Measurements from ENCODE around the gene COMT.

The COMT gene

DNA sequence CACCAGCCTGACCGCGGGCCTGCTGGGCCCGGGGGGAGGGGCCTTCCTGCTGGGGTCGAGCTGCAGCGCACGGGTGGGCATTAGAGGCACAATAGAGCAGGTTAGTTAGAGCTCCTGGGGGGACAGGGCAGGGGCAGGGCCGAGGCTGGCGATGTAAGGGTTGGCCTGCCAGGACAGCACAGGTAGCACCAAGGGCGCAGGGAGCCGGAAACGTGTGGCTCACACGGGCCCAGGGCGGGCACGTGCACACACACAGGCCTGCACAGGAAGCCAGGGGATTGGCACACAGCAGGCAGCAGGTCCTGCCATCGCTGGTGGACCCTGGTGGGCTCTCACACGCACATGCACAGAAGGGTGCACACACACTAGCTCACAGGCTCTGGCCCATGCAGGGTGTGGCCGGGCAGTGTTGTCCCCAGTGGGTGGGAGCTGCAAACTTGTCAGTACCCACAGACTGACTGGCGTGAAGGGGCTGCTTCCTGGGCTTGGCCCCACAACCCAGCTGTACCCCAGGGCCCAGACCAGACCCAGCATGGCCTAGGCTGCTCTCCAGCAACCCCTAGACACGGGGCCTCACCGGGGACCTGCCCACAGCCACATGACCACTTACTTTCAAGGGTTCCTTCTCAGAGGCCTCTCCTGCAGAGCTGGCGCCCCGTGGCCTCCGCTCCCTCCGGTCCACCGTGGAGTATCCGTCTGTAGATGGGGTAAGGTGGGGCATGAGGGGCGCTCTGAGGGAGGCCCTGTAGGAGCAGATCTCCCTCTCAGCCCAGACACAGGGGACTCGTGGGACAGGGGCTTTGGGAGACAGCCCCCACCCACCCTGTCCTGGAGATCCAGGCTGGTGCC, 29.9 kb downstream of the COMT start:
- DNase-seq, result no peak

DNA sequence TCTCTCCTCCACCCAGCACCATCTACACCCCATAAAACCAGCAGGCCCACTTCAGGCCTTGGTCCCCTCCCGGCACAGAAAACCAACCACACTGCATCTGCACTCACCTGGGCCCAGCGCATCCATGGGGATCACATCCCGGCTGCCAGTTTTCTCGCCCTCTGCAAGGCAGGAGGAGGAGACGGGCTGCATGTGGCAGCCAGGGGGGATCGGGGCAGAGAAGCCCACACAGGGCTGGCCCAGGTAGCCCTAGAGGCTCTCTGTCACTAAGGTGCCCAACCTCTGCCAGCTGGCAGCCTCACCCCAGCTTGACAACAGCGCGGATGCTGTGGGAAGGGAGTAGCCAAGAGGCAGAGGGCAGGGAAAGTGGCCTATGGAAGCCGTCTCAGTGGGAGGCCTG, 30.7 kb downstream of the COMT start:
- DNase-seq, result no peak

DNA sequence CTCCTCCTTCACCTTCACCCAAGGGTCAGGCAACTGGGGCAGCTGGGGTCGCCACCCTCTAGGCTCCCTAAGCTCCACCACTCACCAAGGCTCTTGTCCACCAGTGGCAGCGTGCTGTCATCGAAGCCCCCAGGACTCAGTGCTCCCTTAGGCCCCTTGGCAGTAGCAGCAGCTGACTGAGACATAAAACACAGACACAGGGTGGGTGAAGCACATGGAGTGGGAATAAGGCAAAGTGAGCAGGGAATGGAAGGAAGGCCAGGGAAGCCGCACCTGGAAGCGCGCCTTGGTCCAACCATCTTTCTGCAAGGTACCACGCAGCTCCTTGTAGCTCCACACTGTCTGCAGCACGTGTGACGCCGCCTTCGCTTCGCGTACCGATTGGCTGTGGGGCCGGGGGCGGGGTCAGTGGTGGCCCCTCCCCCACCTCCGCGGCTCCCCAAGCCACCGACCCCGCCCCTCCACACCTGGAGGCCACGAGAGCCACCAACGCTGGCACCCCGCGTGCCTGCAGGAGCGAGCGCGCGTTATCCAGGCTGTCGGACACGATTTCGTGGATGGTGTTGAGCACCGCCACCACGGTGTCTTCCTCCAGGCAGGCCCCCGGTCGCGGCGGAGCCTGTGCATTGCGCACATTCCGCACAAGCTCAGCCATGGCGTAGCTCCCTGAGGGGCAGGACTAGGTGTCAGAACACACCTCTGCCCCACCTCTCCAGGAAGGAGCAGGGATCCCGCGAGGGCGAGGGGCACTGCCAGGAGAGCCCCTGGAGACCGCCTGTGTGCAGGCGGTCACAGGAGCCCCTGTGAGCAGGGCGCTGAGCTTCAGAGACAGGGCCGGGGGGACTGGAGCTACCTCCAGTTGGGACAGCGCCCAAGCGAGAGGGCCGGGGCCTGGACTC, 31.3 kb downstream of the COMT start:
- DNase-seq, result no peak

DNA sequence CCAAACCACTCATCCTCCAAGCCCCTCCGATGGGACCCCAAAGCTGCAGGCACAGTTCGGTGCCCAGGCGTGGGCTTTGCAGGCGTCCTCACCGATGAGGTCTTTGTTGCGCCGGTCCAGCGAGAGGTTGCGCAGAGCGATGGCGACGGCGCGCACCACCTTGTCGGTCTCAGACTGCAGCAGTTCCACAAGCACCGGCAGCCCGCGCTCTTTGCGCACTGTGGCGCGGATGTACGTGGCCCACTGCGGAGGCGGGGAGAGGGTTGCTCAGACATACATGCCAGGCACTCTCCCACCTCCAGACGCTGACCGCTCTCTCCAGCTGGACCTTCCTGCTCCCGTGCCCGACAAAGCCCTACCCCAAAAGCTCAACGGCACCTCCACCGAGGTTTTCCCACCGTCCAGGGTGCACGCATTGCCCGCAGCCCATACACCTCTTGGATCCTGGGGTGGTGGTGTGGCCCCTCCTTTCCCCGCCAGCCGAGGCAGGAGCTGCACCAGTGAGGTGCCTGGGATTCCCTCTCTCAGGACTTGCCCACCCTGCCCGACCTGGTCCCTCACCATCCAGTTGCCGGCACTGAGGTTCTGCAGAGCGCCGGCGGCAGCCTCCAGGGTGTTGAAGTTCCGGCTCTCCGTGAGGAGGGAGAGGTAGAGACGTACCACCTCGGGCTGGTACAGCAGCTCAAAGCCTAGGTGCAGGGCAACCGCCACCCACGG, 32.1 kb downstream of the COMT start:
- DNase-seq, result no peak

DNA sequence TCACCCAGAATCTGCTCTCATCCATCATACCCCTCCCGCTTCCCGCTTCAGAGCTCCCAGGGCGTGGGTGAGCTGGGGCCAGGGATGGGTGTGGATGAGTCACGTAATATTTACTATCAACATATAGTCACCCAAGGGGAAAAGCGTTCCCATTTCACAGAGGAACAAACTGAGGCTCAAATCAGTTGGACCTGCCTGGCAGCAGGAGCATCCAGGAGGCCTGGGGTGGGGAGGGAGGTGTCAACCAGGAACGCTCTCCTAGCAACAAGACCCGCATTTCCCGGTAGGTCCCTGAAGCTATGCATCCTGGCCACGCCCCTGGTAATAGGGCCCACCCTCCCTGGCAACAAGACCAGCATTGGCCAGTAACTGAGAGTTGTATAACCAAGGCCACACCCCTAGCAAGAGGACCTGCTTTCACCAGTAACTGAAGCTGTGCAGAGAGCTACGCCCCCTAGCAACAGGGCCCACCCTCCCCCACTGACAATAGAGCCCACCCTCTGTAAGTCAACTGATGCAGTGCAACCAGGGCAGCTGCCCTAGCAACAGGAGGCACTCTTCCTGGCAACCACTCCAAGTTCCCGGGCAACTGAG, 32.8 kb downstream of the COMT start:
- DNase-seq, result peak; percentile 90

DNA sequence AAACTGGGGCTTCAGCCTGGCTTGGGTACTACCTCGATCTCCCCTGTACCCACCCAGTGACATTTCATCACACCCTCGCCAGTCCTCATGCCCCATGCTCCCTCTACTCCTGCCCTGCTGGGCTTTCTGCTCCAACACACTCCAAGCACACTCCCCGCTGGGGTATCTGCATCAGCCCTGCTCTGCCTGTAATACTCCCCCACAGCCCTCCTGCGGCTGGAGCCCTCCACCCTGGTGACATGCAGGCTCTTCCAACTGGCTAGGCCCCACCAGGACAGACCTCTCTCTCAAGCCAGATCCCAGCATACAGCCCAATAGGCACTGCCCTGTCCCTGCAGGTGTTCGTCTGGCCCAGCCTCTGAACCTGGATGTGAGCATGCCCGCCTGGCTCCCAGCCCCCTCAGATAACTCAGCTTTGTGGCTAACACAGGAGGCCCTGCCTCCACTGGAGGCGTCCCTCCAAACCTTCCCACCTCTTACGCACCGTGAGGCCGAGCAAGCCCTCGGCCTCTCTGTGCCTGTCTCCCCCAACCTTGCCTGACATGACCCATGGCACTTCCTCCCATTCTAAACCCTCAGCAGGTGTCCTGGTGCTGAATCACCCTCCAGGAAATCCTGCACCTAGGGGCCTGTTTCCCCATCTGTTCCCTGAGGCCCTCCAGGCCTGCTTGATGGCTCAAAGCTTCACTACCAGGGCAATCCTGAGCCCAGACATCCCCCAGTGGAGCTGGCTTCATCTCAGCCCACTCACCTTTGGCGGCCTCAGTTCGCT, 33.5 kb downstream of the COMT start:
- DNase-seq, result peak; percentile 63

DNA sequence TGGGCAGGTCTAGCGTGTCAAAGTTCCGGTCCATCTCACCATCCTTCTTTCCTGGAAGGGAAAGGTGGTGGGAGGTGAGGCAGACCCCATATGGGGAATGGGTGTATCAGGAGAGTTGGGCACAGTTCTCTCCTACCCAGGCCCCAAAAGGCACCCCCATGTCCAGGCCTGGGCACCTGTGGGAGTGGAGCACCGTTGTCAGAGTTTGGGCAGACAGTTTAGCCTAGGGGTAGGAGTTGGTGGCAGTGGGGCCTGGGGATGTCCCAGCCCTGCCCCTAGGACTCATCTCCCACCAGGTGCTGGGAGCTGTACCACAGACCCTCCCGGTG, 34.1 kb downstream of the COMT start:
- DNase-seq, result no peak

DNA sequence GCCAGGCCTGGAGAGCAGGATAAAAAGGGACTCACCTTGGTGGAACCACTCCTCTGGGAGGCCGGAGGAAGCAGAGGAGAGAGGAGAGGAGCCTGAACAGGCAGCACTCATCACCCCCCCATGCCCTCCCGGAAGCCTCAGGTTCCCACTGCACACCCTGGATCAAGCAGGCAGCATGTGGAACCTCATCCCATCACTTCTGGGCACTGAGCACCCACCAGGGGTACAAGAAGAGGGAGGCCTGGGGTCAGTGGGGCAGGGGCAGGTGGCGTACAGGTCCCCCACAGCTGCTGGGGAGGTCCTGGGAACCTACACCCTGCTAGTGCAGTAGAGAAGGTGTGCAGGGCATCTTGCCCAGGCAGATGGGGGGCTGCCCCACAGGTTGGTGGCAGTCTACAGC, 35.1 kb downstream of the COMT start:
- no peak for DNase-seq

DNA sequence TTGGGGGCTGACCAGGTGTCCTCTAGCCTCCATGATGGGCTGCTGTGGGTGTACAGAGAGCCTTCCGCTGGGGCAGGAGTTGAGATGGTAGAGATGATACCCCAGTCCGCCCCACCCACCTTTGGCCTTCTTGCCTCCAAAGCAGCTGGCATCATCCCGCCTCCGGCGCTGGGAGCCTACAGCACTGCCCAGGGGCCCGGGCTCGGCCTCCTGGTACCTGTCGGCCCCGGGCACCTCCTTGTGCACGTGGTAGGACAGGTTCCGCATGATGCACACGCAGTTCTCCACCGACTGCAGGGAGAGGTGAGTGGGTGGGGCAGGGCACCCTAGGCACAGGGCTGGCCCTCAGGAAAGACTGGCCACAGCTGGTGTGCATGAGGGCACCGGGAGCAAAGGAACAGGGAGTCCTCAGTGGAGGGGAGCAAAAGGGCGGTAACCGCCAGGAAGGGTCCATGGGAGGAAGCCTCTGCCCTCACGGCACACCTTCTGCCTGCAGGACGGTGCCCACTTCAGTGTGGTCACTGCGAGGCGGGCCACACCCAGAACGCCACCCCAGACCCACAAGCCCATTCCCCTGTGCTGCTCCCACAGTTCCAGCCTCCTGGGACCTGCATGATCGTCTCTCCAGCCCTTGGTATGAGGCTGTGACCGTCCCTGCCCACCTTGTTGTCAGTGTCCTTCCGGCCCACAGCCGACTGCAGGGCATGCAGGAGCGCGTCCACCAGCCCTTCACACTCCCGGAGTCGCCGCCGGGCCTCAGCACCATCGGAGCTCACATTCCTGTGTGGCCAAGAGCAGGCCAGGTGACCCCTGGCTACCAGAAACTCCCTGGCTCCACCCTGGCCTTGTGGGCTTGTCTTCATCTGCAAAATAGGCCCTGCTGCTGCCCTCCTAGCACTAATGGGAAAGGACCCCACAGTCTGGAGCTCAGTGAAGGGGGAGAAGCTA, 36.0 kb downstream of the COMT start:
- no peak for DNase-seq

DNA sequence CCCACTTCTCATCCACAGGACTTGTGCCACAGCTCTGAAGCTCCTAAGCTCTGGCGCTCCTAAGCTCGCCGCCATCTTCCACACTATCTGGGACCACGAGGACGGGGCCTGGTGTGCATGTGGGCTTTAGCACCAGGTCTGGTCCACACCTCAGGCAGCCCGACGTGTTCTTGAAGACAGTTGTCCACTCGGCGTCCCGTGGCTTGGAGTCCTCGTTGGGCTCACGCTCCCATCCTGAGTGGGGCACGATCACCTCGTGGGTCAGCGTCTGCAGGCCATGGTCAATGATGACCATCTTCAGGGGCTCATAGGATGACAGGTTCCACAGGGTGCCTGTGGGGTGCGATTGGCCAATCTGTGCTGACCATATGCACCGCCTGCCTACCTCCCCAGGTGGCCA, 37.2 kb downstream of the COMT start:
- no peak for DNase-seq

DNA sequence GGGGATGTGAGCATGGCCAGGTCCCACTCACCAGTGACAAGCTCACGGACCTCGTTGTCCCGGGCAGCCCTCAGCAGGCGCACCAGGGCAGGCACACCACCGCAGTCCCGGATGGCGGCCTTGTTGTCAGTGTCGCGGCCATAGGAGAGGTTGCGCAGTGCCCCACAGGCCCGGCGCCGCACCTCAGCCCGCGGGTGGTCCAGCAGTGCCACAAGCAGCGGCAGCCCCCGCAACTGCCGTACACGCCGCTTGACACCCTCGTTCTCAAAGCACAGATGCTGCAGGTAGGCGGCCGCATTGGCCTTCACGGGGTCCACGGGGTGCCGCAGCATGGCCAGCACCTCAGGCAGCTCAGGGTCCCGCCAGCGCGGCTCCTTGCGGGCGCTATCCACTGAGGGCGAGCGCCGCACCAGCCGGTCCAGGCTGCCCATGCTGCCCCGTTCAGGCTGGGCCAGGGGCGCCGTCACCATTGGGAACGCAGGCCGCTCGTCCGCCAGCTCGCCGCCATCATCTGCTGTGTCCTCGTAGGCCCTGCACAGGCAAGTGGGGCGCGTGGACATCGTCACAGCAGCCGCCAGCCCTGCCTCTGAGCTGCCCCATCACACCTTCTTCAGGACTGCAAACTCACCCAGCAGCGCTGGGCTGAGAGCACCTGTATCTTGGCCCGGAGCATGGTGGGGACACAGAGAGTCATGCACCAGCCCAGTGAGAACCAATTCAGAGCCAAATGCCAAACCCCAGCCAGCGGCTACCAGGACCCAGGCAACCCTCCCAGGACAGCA, 38.3 kb downstream of the COMT start:
- no peak for DNase-seq

DNA sequence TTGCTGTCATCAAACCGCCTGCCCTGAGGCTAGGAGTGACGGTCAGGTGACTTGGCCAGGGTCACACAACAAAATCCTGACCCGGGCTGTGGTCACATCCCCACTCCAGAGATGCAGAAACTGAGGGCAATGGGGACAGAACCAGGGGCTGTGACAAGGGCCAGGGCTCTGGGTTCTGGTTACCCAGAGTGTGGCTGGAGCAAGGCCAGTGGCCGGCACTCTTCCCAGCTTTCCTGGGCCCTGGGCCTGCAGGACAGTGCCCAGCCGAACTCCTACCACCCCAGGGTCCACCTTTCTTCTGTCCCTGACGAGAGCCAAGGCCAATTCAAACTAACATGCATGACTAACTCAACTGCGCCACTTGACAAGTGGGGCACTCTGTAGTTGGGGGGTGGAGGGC, 39.2 kb downstream of the COMT start:
- DNase-seq, result no peak

DNA sequence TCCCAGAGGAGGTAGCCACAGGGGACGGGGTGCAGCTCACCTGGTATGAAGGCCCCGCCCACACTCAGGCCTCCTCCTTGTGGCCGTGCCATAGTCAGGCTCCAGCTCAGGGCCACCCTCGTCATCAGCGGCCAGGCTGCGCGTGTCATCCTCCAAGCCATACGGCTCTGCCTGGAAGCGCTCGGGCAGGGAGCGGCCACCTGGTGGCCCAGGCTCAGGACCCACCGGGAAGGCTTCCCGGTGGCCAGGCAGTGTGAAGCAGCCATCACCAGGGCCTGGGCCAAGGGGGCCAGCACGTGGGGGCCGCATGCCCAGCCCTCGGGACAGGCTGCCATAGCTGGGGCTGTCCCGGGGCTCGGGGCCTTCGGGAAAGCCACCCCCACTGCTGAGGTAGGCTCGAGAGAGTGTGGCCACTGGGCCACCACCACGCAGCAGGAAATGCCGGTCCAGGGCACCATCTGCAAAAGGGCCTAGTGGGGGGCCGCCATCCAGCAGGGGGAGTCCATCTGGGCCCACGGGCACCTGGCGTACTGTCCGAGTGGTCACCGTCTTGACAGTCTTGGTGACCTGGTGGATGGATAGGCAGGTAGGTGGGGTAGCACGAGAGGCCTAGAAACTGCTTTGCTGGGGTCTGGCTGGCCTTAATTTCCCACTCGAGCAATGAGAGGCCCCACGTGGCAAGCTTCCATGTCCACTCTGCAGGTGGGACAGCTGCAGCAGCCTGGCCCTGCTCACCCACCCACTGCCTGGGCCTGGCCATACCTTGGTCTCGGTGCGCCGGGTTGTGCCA, 39.8 kb downstream of the COMT start:
- no peak for DNase-seq

DNA sequence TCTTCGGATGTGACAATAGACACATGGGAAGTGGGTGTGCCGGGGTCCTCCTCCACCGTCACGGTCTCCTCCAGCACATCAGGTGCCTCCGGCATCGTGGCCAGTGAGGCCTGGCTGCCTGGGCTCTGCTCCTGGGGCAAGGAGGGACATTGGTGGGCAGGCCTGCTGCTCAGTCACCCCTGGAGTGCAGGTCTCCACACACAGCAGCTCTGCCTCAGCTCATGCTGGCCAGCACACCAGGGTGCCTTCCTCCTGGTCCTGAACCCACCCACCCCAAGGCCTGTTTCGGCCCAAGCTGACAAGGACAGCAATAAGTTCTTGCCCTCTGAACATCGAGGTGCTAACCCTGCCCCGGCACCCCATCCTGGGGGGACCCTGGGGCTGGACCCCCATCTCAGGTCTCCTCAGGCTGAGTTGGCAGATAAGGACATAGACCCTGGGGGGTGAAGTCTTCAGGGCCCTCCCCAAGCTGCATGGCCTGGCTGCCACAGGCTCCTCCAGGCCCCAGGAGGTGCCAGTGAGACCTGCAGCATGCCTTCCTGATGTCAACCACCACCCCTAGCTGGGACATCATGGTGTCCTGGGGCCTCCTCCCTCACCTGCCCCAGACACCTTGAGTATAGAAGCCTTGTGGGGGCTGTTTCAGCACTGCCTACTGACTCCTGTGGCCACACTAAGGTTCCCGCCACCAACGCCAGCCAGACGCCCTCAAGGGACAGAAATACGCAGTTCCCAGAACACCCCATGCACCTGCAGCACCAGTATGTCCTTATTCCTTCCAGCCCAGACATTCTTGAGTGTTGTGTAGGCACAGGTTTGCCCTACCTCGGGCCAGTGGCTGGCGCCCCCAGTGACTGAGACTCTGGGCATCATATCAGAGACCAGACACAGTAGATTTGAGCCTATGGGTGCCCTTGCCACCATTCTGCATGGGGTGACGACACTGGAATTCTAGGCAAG, 40.7 kb downstream of the COMT start:
- DNase-seq, result no peak

DNA sequence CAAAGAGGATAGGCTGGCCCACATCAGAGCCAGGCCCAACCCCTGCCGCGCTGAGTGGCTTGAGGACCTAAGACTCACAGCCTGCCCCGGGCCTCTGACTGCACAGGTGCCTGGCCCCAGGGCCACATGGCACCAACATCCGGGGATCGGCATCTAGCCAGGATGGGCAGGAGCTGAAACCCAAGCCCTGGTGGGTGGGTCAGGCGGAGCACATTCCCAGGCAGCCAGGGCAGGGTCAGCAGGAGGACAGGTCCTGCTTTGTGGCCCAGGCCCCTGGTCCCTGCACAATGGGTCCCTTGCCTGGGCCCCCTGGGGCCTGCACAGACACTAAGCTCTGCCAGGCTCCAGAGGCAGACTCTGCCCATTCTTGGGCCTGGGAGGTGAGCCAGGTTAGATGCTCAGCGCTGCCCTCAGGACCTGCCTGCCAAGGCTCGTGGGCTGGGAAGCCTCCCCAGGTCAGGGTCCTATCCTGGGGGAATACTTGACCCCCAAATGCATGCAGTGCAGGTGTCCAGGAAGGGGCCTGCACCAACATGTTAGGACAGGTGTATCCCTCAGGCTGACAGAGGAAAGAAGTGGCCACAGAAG, 41.5 kb downstream of the COMT start:
- no peak for DNase-seq

DNA sequence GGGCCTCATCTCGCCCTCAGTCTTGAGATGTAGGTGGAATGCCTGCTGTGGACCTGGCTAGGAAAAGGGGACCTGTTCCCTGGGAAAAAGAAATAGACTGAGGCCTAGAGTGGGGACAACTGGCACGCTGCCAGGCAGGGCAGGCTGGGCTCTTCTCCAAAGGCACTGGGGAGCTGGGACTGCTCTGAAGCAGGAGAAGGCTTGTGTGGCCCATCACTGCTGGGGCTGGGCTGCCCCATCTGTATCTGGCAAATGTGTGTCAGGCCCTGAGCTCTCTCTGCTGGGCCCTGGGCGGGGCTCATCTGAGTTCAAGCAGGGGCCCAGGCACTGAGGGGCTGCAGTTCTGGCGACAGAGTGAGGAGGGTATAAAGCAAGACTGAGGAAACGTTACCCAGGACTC, 42.2 kb downstream of the COMT start:
- no peak for DNase-seq

DNA sequence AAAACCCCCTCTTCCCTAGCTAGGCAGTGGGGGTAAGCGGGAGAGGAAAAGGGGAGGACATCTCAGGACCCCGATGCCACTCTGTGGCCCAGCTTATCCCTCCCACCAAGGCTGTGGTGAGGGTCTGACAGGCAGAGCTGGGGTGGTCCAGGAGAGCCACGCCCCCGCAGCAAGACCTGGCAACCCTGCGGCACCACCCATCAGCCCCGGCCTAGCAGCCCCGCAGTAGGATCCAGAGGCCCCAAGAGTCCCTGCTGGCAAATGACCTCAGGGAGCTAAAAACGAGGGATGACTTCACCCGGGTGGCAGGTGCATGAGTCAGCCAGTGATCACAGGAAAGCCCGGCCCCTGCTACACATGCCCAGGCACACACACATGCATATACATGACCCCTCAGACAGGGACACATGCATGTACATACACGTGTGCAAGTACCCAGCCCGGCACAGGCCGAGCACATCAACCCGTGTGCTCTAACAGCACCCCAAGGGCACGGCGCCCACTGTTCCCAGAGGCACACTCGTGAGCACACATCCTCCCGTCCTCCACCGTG, 42.7 kb downstream of the COMT start:
- DNase-seq, result no peak
